ENCODE data around the gene COL25A1.

Gene COL25A1

DNA sequence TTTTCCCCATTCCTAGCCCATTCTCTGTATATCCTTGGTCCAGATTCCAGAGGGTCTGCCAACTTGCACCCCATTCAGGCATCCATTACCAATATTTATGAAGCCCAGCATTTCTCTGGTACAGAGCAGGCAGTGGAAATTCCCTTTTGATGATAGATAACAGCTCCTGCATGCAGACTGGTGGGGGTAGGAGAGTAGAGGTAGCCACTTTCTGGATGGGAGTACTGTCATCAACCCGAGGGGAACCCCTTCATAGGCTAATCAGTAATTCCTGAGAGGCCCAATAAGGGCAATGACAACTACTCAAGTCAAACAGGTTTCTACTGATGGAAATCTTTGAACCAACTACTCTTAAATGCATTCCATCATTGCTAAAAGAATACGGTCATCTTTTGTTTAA, 63.7 kb downstream of the COL25A1 start:
- H3K4me3 ChIP-seq (ENCODE audit: low read depth, low read length), result no peak overlapping the region
- H3K9me3 ChIP-seq (ENCODE audit: severe bottlenecking), result no peaks in the 10 kb centered on the region
- H3K36me3 ChIP-seq, result no peaks in the 10 kb centered on the region
- no peak for DNase-seq
- TF ChIP-seq, protein P1, sequence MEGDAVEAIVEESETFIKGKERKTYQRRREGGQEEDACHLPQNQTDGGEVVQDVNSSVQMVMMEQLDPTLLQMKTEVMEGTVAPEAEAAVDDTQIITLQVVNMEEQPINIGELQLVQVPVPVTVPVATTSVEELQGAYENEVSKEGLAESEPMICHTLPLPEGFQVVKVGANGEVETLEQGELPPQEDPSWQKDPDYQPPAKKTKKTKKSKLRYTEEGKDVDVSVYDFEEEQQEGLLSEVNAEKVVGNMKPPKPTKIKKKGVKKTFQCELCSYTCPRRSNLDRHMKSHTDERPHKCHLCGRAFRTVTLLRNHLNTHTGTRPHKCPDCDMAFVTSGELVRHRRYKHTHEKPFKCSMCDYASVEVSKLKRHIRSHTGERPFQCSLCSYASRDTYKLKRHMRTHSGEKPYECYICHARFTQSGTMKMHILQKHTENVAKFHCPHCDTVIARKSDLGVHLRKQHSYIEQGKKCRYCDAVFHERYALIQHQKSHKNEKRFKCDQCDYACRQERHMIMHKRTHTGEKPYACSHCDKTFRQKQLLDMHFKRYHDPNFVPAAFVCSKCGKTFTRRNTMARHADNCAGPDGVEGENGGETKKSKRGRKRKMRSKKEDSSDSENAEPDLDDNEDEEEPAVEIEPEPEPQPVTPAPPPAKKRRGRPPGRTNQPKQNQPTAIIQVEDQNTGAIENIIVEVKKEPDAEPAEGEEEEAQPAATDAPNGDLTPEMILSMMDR (IDR thresholded peaks at IDR 0.05; ENCODE audit: low read depth, low read length), result no peak
- no peak overlapping the region for H3K27ac ChIP-seq
- no peaks in the 10 kb centered on the region for H3K27me3 ChIP-seq (ENCODE audit: insufficient read depth, low read depth, severe bottlenecking)

- DNase-seq, result no peak
- H3K4me3 ChIP-seq (ENCODE audit: low read depth, low read length), result no peak overlapping the region
- H3K9me3 ChIP-seq (ENCODE audit: severe bottlenecking), result no peaks in the 10 kb centered on the region
- no peak overlapping the region for H3K27ac ChIP-seq
- TF ChIP-seq, protein P1 (IDR thresholded peaks at IDR 0.05; ENCODE audit: low read depth, low read length), result no peak
- H3K27me3 ChIP-seq (ENCODE audit: insufficient read depth, low read depth, severe bottlenecking), result no peaks in the 10 kb centered on the region
- no peaks in the 10 kb centered on the region for H3K36me3 ChIP-seq
These were observed 66.8 kb downstream of the COL25A1 start for GRCh38 chr4:109235683-109236082.

- H3K9me3 ChIP-seq (ENCODE audit: severe bottlenecking), result no peaks in the 10 kb centered on the region
- DNase-seq, result no peak
- H3K4me3 ChIP-seq (ENCODE audit: low read depth, low read length), result no peak overlapping the region
- no peak overlapping the region for H3K27ac ChIP-seq
- H3K36me3 ChIP-seq, result no peaks in the 10 kb centered on the region
- TF ChIP-seq, protein P1 (IDR thresholded peaks at IDR 0.05; ENCODE audit: low read depth, low read length), result no peak
- no peaks in the 10 kb centered on the region for H3K27me3 ChIP-seq (ENCODE audit: insufficient read depth, low read depth, severe bottlenecking)
These were observed 67.9 kb downstream of the COL25A1 start for GRCh38 chr4:109234596-109234995.

GRCh38 chr4:109233570-109233969, 68.9 kb downstream of the COL25A1 start:
- TF ChIP-seq, protein P1 (IDR thresholded peaks at IDR 0.05; ENCODE audit: low read depth, low read length), result no peak
- Histone ChIP-seq H3K36me3 (no peaks in the 10 kb centered on the region), H3K27me3 (ENCODE audit: insufficient read depth, low read depth, severe bottlenecking) (no peaks in the 10 kb centered on the region), H3K4me3 (ENCODE audit: low read depth, low read length) (no peak overlapping the region), H3K9me3 (ENCODE audit: severe bottlenecking) (no peaks in the 10 kb centered on the region), H3K27ac (no peak overlapping the region)
- no peak for DNase-seq

- Histone ChIP-seq H3K4me3 (ENCODE audit: low read depth, low read length) (no peak overlapping the region), H3K27me3 (ENCODE audit: insufficient read depth, low read depth, severe bottlenecking) (no peaks in the 10 kb centered on the region), H3K36me3 (no peaks in the 10 kb centered on the region), H3K9me3 (ENCODE audit: severe bottlenecking) (no peaks in the 10 kb centered on the region), H3K27ac (no peak overlapping the region)
- DNase-seq, result no peak
- TF ChIP-seq, protein P1 (IDR thresholded peaks at IDR 0.05; ENCODE audit: low read depth, low read length), result no peak
These were observed 69.8 kb downstream of the COL25A1 start for GRCh38 chr4:109232681-109233080.

DNA sequence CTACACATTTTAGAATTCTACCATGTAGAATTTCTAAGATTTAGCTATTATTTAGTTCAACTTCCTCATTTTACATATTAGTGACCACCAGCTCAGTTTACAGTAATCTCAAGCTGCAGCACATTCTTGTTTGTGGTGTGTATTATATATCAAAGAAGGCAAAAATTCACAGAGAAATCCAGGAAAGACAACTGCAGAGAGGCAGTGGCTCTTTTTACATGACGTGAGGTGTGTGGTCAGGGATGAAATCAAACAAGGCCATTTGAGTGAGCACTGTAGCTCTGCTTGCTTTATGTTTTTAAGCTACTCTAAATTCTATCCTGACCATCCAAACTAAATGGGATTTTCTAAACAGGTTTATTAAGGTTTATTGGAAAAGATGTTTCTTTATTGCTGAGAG, 71.1 kb downstream of the COL25A1 start:
- Histone ChIP-seq H3K27ac (no peak overlapping the region), H3K36me3 (no peaks in the 10 kb centered on the region), H3K4me3 (ENCODE audit: low read depth, low read length) (no peak overlapping the region), H3K9me3 (ENCODE audit: severe bottlenecking) (no peaks in the 10 kb centered on the region), H3K27me3 (ENCODE audit: insufficient read depth, low read depth, severe bottlenecking) (no peaks in the 10 kb centered on the region)
- no peak for DNase-seq
- TF ChIP-seq, protein P1 (IDR thresholded peaks at IDR 0.05; ENCODE audit: low read depth, low read length), result no peak

All from WERI-Rb-1 (cell line).